NCI-H226 (cell line): ENCODE measurements around the gene INCA1.
"Not testable (repeated sequence)": the region's sequence is repeated elsewhere in the genome, so short reads cannot be mapped to it uniquely, and the experiment has no call there.

Source experiments
- DNase-seq: peaks from one replicate; pipeline ENCODE4 v3.0.0-alpha.2; 2015

Gene INCA1, protein sequence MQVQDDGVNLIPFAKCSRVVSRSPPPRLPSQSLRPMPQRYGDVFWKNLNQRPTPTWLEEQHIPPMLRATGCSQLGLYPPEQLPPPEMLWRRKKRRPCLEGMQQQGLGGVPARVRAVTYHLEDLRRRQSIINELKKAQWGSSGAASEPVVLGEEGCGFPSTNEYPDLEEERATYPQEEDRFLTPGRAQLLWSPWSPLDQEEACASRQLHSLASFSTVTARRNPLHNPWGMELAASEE

GRCh38 chr17:4997302-4998026 is at the start of gene INCA1, which contains the start of gene KIF1C:
Gene INCA1 (minus strand): TSS chr17:4997522. CDS start chr17:4994437, 3,085 bp downstream.
Gene KIF1C (plus strand): TSS chr17:4997950. CDS start chr17:5000247, 2,297 bp downstream.
- DNase-seq, result peak; percentile 80

DNA sequence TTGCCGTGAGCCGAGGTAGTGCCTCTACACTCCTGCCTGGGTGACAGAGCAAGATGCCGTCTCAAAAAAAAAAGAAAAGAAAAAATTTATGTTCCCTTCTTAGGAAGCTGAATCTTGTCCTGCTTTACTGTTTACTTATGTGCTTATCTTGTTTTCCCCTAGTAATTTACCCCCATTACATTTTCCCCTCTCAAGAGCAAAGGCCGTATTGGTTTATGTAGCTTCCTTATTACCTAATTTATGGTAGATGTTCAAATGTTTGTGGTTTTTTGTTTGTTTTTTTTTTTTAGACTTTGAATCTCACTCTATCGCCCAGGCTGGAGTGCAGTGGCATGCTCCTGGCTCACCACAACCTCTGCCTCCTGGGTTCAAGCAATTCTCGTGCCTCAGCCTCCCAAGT is 48.2 kb upstream of the INCA1 start:
- DNase-seq, result no peak

- DNase-seq, result no peak
Measured at GRCh38 chr17:5044630-5045029, 47.3 kb upstream of the INCA1 start.

- DNase-seq, result no peak
Measured at GRCh38 chr17:5043524-5043923, 46.2 kb upstream of the INCA1 start.

DNA sequence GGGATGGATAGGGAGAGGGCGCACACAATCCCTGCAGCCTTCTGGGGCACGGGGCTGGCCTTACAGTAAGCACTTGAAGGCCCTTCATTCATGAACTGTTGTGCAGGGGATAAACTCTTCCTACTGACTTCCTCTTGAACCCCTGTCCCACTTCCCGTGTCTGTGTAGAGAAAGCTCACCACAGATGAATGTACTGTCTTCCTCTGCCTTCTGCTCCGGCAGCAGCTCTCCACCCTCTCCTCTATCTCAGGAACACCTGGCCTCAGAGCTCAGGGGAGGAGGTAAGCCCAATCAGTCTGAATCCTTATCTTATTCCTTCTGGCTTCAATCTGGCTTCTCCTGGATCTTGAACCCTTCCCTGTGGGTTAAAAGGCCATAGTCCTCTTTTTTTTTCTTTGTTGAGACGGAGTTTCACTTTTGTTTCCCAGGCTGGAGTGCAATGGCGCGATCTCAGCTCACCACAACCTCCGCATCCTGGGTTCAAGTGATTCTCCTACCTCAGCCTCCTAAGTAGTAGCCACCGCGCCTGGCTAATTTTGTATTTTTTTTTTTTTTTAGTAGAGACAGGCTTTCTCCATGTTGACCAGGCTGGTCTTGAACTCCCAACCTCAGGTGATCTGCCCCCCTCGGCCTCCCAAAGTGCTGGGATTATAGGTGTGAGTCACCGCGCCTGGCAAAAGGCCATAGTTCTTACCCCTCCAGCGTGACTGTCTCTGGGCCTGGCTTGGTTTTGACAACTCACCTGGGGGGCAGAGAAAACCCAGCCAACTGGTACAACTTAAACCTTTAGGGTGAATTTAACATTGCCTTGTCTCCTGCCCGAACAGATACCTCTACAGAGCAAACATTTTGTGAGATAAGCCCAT is 45.1 kb upstream of the INCA1 start:
- DNase-seq, result no peak

DNA sequence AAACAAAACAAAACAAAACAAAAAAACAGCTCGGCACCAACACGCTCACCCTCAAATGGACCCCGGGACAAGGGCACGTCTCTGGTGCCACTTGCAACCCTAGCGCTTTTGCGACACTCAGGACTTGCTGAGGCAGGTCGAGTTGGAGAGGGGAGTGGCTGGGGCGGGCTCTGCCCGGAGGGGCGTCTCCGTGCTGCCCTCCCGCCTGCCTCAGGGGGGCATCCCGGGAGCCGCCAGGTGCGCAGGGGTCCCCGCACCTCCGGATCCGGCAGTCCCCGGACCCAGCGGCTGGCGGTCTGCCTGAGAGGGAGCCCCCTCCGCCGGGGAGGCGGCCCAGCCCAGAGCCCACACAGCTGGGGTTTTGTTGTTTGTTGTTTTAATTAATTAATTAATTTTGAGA is 38.0 kb upstream of the INCA1 start, which contains the start of gene SLC52A1:
Gene SLC52A1 (minus strand): TSS at position 112 of the 400 bp plus-strand sequence. CDS start 820 bp downstream, outside the sequence.
- DNase-seq, result no peak

GRCh38 chr17:5034651-5035050 is 37.3 kb upstream of the INCA1 start:
- no peak for DNase-seq

- no peak for DNase-seq
Measured at GRCh38 chr17:5034063-5034462, 36.7 kb upstream of the INCA1 start.

DNA sequence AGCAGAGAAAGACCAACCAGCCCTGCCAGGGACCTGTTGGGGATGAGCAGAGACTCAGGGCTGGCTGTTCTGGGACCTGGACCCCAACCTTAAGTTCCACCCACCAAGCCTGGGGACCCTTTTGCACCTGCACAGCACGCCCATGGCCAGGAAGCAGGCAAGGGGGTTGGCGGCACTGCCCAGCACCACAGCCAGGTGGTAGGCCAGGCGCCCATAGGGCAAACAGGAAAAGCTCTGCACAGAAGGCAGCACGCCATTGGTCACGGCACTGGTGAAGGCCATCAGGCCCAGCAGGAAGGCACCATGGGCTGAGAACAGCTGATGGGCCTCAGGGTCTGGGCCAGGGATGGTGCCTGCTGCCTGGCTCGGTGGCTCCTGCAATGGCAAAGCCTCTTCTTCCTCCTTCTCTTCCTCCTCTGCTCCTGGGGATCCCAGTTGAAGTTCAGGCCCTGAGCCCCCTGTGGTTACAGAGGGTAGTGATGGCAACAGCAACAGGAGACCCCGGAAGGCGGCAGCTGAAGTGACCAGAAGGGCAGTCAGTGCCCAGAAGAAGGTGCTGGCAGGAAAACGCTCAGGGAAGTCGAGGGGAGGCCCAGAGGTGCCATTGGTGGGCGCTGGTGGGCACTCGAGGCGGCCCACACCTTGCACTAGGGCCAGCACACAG is 36.2 kb upstream of the INCA1 start:
- no peak for DNase-seq

DNA sequence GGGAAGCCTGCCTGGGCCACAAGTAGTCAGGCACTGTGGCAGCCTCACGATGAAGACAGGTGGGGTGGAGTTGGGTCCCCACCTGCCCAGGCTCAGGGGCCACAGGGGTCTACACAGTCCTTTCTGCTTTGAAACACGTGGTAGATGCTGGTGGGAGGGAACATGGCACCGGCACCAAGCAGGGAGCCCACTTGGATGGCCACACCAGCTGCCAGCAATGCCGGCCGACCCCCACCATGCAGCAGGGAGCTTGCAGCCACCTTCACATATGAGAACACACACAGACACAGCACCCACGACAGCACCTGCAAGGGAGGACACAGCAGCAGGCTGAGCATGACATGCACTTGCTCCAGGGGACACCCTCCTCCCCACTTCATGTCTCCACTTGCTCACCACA is 35.5 kb upstream of the INCA1 start:
- DNase-seq, result no peak

DNA sequence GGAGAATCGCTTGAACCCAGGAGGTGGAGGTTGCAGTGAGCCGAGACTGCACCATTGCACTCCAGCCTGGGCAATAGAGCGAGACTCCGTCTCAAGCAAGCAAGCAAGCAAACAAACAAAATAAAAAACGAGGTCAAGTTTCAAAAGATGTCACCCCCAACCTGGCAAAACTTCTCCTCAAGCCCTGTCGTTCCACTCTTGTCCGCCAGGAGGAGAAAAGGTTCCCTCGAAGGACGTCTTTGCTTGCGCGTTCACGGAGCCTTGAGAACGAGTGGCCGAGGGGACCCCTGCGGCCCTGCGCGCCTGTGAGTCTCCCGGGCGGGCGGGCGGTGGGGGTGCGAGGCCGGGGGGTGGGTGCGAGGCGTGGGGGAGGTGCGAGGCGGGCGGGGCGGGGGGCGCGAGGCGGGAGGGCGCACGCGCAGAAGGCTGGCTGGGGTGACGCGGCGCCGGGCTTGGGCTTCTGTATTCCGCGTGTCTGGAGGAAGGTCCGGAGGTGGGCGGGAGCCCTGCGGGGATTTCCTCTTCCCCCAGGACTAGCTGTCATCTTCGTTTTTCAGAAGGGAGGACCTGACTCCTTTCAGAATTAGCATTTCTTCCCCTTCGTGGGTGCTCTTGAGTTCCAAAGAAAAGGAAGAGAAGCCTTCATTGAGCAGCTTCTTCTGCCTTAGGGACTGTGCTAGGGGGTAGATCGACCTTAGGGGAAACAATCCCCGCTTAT is 34.2 kb upstream of the INCA1 start:
- DNase-seq, result peak; percentile 61

- DNase-seq, result not testable (repeated sequence)
Measured at GRCh38 chr17:5030168-5030567, 32.8 kb upstream of the INCA1 start.

- DNase-seq, result no peak
Measured at GRCh38 chr17:5027916-5028315, 30.6 kb upstream of the INCA1 start.

DNA sequence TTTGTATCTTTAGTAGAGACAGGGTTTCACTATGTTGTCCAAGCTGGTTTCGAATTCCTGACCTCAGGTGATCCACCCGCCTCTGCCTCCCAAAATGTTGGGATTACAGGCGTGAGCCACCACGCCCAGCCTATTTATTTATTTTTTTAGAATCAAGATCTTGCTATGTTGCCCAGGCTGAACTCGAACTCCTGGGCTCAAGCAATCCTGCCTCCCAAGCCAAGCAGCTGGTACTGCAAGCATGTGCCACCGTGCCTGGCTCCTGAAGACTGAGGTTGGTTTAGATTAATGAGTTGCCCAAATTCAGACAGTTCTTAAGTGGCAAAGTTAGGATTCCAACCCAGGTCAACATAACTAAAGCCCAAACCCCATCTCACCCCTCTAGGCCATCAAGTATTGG is 30.0 kb upstream of the INCA1 start:
- no peak for DNase-seq

DNA sequence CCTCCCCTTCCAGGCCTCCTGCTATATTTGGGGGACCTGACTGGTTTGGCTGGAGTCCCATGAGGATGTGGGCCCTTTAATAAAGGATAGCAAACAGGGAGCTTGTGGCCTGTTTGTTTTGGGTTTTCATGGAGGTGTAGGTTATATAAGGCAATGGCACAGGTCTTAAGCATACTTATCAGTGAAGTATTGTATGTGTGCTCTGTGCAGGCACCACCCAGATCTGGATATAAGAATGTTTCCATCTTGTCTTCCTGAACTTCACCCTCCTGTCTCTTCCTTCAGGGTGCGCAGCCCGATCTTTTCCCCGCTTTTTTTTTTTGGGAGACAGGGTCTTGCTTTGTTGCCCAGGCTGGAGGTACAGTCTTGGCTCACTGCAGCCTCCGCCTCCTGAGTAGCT is 27.3 kb upstream of the INCA1 start:
- DNase-seq, result no peak

DNA sequence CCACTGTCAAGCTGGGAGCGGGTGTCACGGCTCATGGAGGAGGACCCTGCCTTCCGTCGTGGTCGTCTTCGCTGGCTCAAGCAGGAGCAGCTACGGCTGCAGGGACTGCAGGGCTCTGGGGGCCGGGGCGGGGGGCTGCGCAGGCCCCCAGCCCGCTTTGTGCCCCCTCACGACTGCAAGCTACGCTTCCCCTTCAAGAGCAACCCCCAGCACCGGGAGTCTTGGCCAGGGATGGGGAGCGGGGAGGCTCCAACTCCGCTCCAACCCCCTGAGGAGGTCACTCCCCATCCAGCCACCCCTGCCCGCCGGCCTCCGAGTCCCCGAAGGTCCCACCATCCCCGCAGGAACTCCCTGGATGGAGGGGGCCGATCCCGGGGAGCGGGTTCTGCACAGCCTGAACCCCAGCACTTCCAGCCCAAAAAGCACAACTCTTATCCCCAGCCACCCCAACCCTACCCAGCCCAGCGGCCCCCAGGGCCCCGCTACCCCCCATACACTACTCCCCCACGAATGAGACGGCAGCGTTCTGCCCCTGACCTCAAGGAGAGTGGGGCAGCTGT is 26.3 kb upstream of the INCA1 start:
- no peak for DNase-seq

- no peak for DNase-seq
Measured at GRCh38 chr17:5022171-5022711, 24.9 kb upstream of the INCA1 start.

GRCh38 chr17:5020502-5021023 is 23.2 kb upstream of the INCA1 start:
- DNase-seq, result no peak

- DNase-seq, result no peak
Measured at GRCh38 chr17:5019475-5019956, 22.2 kb upstream of the INCA1 start.

GRCh38 chr17:5014357-5014756 is 17.0 kb upstream of the INCA1 start:
- no peak for DNase-seq

DNA sequence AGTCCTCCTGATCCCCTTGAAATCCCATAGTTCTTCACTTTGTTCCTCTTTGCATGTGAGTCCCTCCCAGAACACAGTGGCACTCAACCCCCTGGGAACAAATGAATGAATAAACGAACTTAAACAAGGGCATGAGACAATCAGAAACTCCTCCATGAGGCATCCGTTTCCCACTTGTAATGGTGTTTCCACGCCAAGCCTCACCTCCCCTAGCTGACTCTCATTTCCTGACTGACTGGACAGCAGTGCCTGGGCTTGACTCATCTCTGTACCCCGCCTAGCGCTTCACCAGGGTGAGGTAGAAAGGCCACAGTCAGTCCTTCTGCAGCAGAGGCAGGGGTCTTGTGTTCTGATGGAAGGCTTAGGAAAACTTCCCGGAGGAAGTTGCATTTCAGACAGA is 14.6 kb upstream of the INCA1 start:
- DNase-seq, result peak; percentile 47
